IPS-18c (cell line): ENCODE measurements around the gene CCDC159.

Source experiments
- H3K4me3 ChIP-seq: 2 replicates; pipeline ENCODE4 v1.7.0; 2013; ENCODE audit warnings: low read depth, mild to moderate bottlenecking, low read length, moderate library complexity; ENCODE audit not compliant: insufficient read depth
- H3K9me3 ChIP-seq: one replicate; pipeline ENCODE4 v1.6.1; 2013; ENCODE audit warnings: mild to moderate bottlenecking, low read length, moderate library complexity; ENCODE audit not compliant: control insufficient read depth, insufficient read depth

The CCDC159 gene

GRCh38 chr19:11359421-11359820 lies 13.1 kb downstream of the CCDC159 start:
- H3K9me3 ChIP-seq = no peaks in the 10 kb centered on the region
- H3K4me3 ChIP-seq = no peak overlapping the region; the same call in 1 of the 2 replicates

- H3K4me3 ChIP-seq = peak overlapping the region; percentile 65
Observed at GRCh38 chr19:11361037-11361770, 14.9 kb downstream of the CCDC159 start.

DNA sequence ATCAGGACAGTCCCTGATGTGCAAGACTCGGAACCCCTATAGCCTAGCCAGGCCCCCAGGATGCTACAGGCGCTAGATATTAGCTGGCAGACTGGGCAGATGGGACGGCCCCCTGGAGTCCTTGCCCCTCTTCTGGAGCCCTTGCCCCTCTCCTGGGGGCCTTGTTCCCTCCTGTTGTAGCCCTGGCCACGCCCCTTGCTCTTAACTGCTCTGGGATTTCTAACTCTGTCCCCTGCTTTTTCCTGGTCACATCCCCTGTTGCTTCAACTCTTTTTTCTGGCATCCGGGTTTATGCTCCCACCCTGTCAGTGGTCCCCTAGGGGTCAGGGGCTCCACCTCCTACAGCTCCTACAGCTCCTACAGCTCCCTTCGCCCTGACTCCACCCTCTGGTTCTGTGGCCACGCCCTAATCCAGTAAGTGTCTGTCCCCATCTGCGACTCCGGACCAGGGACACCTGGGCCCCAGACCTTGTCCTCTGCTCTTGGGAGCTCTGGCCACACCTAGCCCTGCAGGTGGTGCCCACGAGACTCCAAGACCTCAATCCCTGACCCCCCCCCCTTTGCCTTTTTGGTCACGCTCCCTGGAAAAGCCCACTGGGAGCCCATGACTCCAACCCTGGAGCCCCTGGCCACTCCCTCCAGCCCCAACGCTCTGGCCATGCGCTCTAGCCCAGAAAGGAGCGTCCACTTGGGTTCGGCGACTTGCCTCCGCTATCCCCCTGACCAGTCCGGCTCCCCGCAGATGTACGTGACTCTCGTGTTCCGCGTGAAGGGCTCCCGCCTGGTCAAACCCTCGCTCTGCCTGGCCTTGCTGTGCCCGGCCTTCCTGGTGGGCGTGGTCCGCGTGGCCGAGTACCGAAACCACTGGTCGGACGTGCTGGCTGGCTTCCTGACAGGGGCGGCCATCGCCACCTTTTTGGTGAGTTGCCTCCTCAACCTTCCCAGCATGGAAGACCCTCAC lies 15.7 kb downstream of the CCDC159 start:
- H3K4me3 ChIP-seq = peak overlapping the region; percentile 65

More at GRCh38 chr19:11361037-11361770, 14.9 kb downstream of the CCDC159 start:
- no peaks in the 10 kb centered on the region for H3K9me3 ChIP-seq

GRCh38 chr19:11363881-11364280 lies 17.6 kb downstream of the CCDC159 start:
- Histone ChIP-seq H3K9me3 (no peaks in the 10 kb centered on the region), H3K4me3 (no peak overlapping the region)

More for the DNA sequence above, 15.7 kb downstream of the CCDC159 start:
- no peaks in the 10 kb centered on the region for H3K9me3 ChIP-seq

DNA sequence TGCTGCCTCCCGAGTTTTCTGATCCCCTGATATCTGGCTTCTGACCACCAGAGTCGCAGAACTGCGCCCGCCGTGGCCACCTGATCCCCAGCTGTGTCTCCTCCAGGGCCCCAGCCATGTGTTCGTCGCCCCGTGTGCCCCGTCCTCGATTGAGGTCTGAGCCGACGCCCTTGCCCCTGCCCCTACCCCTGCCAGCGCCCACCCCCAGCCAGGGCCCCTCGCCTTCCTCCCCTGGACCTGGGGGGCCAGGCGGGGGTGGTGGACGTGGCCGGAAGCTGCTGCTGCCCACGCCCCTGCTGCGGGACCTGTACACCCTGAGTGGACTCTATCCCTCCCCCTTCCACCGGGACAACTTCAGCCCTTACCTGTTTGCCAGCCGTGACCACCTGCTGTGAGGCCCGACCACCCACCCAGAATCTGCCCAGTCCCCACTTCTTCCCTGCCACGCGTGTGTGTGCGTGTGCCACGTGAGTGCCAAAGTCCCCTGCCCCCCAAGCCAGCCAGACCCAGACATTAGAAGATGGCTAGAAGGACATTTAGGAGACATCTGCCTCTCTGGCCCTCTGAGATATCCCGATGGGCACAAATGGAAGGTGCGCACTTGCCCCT lies 18.1 kb downstream of the CCDC159 start:
- H3K4me3 ChIP-seq = no peak overlapping the region
- no peaks in the 10 kb centered on the region for H3K9me3 ChIP-seq

DNA sequence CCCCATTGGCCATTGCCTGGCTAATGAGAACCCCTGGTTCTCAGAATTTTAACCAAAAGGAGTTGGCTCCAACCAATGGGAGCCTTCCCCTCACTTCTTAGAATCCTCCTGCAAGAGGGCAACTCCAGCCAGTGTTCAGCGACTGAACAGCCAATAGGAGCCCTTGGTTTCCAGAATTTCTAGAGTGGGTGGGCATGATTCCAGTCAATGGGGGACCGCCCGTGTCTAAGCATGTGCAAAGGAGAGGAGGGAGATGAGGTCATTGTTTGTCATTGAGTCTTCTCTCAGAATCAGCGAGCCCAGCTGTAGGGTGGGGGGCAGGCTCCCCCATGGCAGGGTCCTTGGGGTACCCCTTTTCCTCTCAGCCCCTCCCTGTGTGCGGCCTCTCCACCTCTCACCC lies 18.6 kb downstream of the CCDC159 start:
- Histone ChIP-seq H3K9me3 (no peaks in the 10 kb centered on the region), H3K4me3 (no peak overlapping the region)

GRCh38 chr19:11365557-11366117 lies 19.3 kb downstream of the CCDC159 start:
- no peaks in the 10 kb centered on the region for H3K9me3 ChIP-seq
- no peak overlapping the region for H3K4me3 ChIP-seq

GRCh38 chr19:11367528-11367927 lies 21.2 kb downstream of the CCDC159 start:
- Histone ChIP-seq H3K9me3 (no peaks in the 10 kb centered on the region), H3K4me3 (no peak overlapping the region)

GRCh38 chr19:11370744-11371143 lies 24.4 kb downstream of the CCDC159 start:
- no peak overlapping the region for H3K4me3 ChIP-seq
- H3K9me3 ChIP-seq = no peaks in the 10 kb centered on the region

DNA sequence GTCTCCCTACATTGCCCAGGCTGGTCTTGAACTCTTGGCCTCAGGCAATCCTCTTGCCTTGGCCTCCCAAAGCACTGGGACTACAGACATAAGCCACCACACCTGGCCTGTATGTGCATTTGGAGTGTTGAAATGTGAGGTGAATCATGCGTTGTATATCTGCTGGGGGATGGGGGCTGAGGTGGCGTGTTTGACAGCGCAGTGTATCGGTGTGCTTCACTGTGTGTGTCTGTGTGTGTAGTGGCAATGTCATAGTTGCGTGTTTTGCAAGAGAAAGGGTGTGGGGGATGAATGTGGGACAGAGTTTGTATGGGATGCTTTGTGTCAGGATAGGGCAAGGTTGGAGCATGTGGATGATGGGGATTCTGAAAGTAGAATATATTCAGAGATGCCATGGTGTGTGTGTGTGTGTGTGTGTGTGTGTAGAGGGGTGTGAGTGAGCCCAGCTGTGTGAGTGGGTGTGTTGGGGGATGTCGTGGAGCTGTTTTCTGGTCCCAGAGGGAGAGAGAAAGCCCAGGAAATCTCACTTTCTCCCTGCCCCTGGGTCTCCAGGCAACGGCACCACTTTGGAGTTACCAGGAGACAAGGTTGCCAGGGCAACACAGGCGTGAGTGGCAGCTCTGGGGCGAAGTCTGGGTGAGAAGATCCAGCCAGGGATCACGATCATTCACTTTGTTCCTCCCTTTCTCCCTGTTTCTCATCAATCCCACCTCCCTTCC lies 27.0 kb downstream of the CCDC159 start:
- no peak overlapping the region for H3K4me3 ChIP-seq
- H3K9me3 ChIP-seq = no peaks in the 10 kb centered on the region

DNA sequence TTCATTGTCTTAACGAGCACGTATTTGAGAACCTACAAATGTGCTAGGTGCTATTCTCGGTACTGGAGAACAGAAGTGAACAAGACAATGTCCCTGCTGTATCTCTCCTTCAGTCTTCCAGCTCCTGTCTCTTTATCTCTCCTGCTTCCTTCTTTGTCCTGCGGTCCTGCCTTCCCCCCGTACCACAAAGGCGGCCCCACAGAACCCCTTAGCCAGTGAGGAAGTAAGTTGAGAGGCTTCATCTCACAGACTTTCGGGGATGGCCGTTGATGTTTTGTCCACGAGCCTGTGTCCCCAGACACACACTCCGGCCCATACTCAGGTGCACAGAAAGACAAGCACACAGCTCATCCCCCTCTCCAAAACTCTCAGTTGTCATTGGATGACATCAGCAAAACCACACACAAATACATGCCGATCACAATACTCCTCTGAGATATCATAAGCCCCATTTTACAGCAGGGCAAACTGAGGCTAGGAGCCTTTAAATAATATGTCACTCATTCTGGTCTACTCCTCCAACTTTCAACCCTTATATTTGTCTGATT lies 27.6 kb downstream of the CCDC159 start:
- H3K4me3 ChIP-seq = peak overlapping the region; percentile 87; the same call in 1 of the 2 replicates
- H3K9me3 ChIP-seq = no peaks in the 10 kb centered on the region

DNA sequence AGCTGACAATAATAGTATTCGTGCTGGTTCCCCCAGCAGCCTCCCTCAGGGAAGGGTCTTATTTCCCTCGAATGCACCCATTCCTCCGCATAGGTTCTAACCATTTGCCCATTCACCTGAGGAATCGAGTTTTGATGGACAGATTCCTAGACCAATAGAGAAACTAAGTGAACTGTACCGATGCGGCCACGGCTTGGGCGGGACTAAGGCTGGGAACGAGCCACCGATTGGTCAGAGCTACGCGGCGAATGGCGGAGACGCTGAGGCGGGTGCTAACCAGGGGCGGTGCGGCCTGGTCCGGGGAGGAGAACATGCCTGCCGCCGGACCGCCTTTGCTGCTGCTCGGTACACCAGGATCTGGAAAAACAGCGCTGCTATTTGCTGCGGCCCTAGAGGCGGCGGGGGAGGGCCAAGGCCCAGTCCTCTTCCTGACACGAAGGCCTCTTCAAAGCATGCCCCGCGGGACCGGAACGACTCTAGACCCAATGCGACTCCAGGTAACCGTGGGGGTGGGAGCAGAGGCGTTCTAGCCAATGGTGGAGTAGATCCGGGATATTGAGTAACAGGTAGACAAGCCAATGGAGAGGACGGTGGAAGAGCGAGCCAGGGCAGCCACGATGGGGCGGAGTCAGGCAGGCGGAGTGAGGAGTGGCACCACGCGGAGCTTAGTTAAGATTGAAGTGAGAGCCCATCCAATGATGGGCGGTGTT lies 28.3 kb downstream of the CCDC159 start, which contains the start of gene SWSAP1:
Gene SWSAP1 (plus strand): TSS at position 234 of the 710 bp plus-strand sequence. CDS start 15 bp downstream, at position 249.
- H3K9me3 ChIP-seq = no peaks in the 10 kb centered on the region
- peak within 1 kb of the TSS; percentile 87 for H3K4me3 ChIP-seq

GRCh38 chr19:11375143-11375948 lies 29.0 kb downstream of the CCDC159 start:
- peak overlapping the region; percentile 50 for H3K4me3 ChIP-seq
- no peaks in the 10 kb centered on the region for H3K9me3 ChIP-seq

DNA sequence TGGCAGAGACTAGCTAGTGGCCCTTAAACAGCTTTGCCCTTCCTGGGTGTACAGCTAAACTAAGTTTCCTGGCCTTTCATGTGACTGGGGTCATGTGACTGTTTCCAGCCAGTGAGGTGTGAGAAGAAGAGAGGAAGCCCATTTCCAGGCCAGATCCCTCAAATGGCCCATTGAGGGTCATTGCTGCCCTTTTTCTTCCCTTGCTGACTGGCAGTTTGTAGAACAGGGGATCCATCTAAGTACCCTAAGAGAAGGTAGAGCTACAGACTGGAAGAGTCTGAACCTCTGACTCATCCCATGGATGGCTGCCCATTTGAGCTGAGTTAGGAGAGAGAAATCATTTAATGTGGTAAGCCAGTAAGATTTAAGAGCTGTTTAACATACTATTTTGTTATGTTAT lies 30.9 kb downstream of the CCDC159 start:
- H3K4me3 ChIP-seq = no peak overlapping the region
- H3K9me3 ChIP-seq = peaks cover 2% of the 10 kb centered on the region

DNA sequence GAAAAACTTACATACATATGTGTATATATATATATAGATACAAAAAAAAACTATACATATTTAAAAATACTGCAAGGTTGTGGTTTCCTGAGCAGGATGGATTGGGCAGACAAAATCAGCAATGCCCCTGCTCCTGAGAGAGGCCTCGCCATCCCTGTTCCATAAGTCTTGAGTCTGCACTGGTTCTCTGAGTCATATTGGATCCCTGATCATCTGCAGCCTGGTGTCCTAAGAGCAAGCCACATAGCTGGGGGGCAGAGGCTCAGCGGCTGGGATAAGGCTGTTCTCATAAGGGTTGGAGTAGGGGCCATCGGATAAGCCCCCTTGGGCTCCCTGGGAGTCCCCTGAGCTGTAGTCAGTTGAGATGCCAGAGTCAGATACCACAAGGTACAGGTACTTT lies 31.4 kb downstream of the CCDC159 start:
- H3K9me3 ChIP-seq = peaks cover 2% of the 10 kb centered on the region
- no peak overlapping the region for H3K4me3 ChIP-seq
